Keratinocyte (primary cell): ENCODE results near the gene NCR2. TPM values are rescaled to one million over a fixed set of nuclear protein-coding genes. Genes with fewer than 3 reads are reported as not detected.

ENCODE experiments used
- DNase-seq: peaks from one replicate; pipeline ENCODE4 v3.0.0-alpha.2; 2011; ENCODE audit warnings: low read depth, missing footprints, low spot score
- FAIRE-seq: peaks from 2 replicates; lab custom pipeline; 2011; peaks lifted over from hg19 to GRCh38; lab: Jason Lieb, UNC
- H2AFZ ChIP-seq: 2 replicates; pipeline ENCODE4 v1.6.0; 2012; ENCODE audit warnings: low read length, control low read depth, inconsistent platforms; ENCODE audit not compliant: control insufficient read depth
- H3K27ac ChIP-seq: 2 replicates; pipeline ENCODE4 v1.5.1; 2011; ENCODE audit warnings: low read length; ENCODE audit not compliant: control insufficient read depth, insufficient read depth
- H3K27me3 ChIP-seq: 3 replicates; pipeline ENCODE4 v1.6.0; 2011; ENCODE audit warnings: low read length; ENCODE audit not compliant: control insufficient read depth, insufficient read depth; ENCODE audit errors: extremely low read depth
- H3K36me3 ChIP-seq, 2 experiments: 2 replicates in 1 of 2; 3 replicates in 1 of 2; pipeline ENCODE4 v1.5.1; 2011; ENCODE audit warnings: low read length in 2 of 2, mild to moderate bottlenecking in 1 of 2; ENCODE audit not compliant: control insufficient read depth in 2 of 2, insufficient read depth in 2 of 2; ENCODE audit errors: extremely low read depth in 1 of 2
- H3K4me1 ChIP-seq: 3 replicates; pipeline ENCODE4 v1.5.1; 2011; ENCODE audit warnings: low read length; ENCODE audit not compliant: control insufficient read depth, insufficient read depth; ENCODE audit errors: extremely low read depth
- H3K4me2 ChIP-seq: 3 replicates; pipeline ENCODE4 v1.6.0; 2011; ENCODE audit warnings: low read depth, low read length; ENCODE audit not compliant: control insufficient read depth, insufficient read depth; ENCODE audit errors: extremely low read depth
- H3K4me3 ChIP-seq, 3 experiments: fragments of 200-600 bp in 1 of 3; sonication (generic) in 1 of 3; 2 replicates in 2 of 3; 3 replicates in 1 of 3; pipeline ENCODE4 v1.5.1; 2011 to 2016; ENCODE audit warnings: low read length in 3 of 3, mild to moderate bottlenecking in 3 of 3, control low read depth in 2 of 3, inconsistent platforms in 1 of 3, low read depth in 1 of 3, mixed read lengths in 1 of 3, mixed run types in 1 of 3, moderate library complexity in 1 of 3; ENCODE audit not compliant: control insufficient read depth in 2 of 3, insufficient read depth in 2 of 3; ENCODE audit errors: extremely low read depth in 1 of 3
- H3K79me2 ChIP-seq: 2 replicates; pipeline ENCODE4 v1.6.0; 2012; ENCODE audit warnings: low read length; ENCODE audit not compliant: control insufficient read depth, insufficient read depth
- H3K9ac ChIP-seq: 3 replicates; pipeline ENCODE4 v1.6.0; 2011; ENCODE audit warnings: low read length; ENCODE audit not compliant: control insufficient read depth, insufficient read depth; ENCODE audit errors: extremely low read depth
- H3K9me1 ChIP-seq: 3 replicates; pipeline ENCODE4 v1.6.0; 2011; ENCODE audit warnings: low read length; ENCODE audit not compliant: control insufficient read depth, insufficient read depth; ENCODE audit errors: extremely low read depth
- H3K9me3 ChIP-seq: 2 replicates; pipeline ENCODE4 v1.5.1; 2012; ENCODE audit warnings: low read depth, low read length; ENCODE audit not compliant: control insufficient read depth
- H4K20me1 ChIP-seq: 3 replicates; pipeline ENCODE4 v1.6.0; 2011; ENCODE audit warnings: low read length; ENCODE audit not compliant: control insufficient read depth, insufficient read depth; ENCODE audit errors: extremely low read depth
- CTCF ChIP-seq, 3 experiments: IDR thresholded peaks in 1 of 3; conservative IDR thresholded peaks in 1 of 3; optimal IDR thresholded peaks in 1 of 3; 2 replicates in 2 of 3; 3 replicates in 1 of 3; pipeline versions ENCODE3 to v1.5.1; 2011; ENCODE audit warnings: low read length in 3 of 3, mild to moderate bottlenecking in 3 of 3, moderate library complexity in 2 of 3, control low read depth in 1 of 3, inconsistent platforms in 1 of 3; ENCODE audit not compliant: insufficient read depth in 2 of 3; ENCODE audit errors: extremely low read depth in 1 of 3
- EZH2 ChIP-seq: IDR thresholded peaks from one replicate; pipeline ENCODE4 v1.6.1; 2012; ENCODE audit warnings: inconsistent platforms, mild to moderate bottlenecking, low read length, moderate library complexity
- dilution Hi-C: fragments of 300-500 bp; cut with MboI; formaldehyde crosslinking; loops from one replicate; pipeline ENCODE4 v1.7.0; 2020; ENCODE audit warnings: low sequenced_read_pairs; ENCODE audit not compliant: extremely low pct_ligation_motif_present
- polyA plus RNA-seq, 5 experiments: library from polyadenylated mRNA; depleted of rRNA in 3 of 5; stranded (reverse) in 3 of 5; stranded (forward) in 1 of 5; unstranded in 1 of 5; fragments of >200 nt; gene quantifications; 1 replicate in 1 of 5; 2 replicates in 3 of 5; 3 replicates in 1 of 5; pipeline versions ENCODE4 v1.2.1 to v1.2.3, GENCODE V29; 2011 to 2012; ENCODE audit warnings: missing spikeins in 2 of 5, low read depth in 1 of 5, low replicate concordance in 1 of 5

NCR2 gene
- polyA plus RNA-seq, 1 donor (not counting 4 experiments of a cell fraction or from before 2014, with no cell fraction given) = not detected

DNA sequence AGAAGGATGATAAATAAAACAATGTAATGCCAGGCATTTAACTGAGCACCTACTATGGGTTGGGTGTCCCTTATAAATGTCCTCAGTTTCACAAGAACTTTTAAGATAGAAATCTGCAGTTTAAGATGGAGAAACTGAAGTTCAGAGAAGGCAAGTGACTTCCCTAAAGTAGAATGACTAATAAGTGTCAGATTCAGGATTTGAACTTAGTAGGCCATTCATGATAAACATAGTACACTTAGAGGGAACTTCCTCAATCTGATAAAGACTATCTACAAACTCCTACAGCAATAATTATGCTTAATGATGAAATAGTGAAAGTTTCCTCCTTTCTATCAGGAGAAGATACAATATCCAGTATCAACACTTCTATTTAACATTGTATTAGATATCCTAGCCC lies 43.9 kb downstream of the NCR2 start:
- DNase-seq (no peak), FAIRE-seq (no peak)
- no peaks in the 10 kb centered on the region for H3K9me3 ChIP-seq
- TF ChIP-seq CTCF (optimal IDR thresholded peaks at IDR 0.05 in 1 of 3, IDR thresholded peaks at IDR 0.05 in 1 of 3, conservative IDR thresholded peaks at IDR 0.05 in 1 of 3; ENCODE audit: extremely low read depth in 1 of 3, insufficient read depth in 2 of 3, low read length in 3 of 3) = no peak
- no peak for TF ChIP-seq EZH2
- H3K27me3 ChIP-seq = peaks cover 64% of the 10 kb centered on the region
- no peaks in the 10 kb centered on the region for H3K9me1 ChIP-seq
- H3K36me3 ChIP-seq = no peaks in the 10 kb centered on the region
- no peaks in the 10 kb centered on the region for H3K79me2 ChIP-seq
- H3K9ac ChIP-seq = no peak overlapping the region
- dilution Hi-C loops = no loop called here
- H2AFZ ChIP-seq = no peak overlapping the region
- no peaks in the 10 kb centered on the region for H4K20me1 ChIP-seq
- peaks cover 4% of the 10 kb centered on the region for H3K4me1 ChIP-seq
- H3K27ac ChIP-seq = no peak overlapping the region
- H3K4me3 ChIP-seq = no peak overlapping the region
- no peak overlapping the region for H3K4me2 ChIP-seq

GRCh38 chr6:41386594-41386993 lies 51.2 kb downstream of the NCR2 start:
- no peaks in the 10 kb centered on the region for H3K79me2 ChIP-seq
- H3K9me3 ChIP-seq = no peaks in the 10 kb centered on the region
- no peaks in the 10 kb centered on the region for H3K9me1 ChIP-seq
- dilution Hi-C loops = no loop called here
- DNase-seq (no peak), FAIRE-seq (no peak)
- H3K36me3 ChIP-seq = no peaks in the 10 kb centered on the region
- H4K20me1 ChIP-seq = no peaks in the 10 kb centered on the region
- no peak overlapping the region for H3K4me3 ChIP-seq
- no peak overlapping the region for H2AFZ ChIP-seq
- no peak overlapping the region for H3K9ac ChIP-seq
- no peaks in the 10 kb centered on the region for H3K4me1 ChIP-seq
- H3K4me2 ChIP-seq = no peak overlapping the region
- TF ChIP-seq EZH2 = no peak
- no peak for TF ChIP-seq CTCF (optimal IDR thresholded peaks at IDR 0.05 in 1 of 3, IDR thresholded peaks at IDR 0.05 in 1 of 3, conservative IDR thresholded peaks at IDR 0.05 in 1 of 3; ENCODE audit: extremely low read depth in 1 of 3, insufficient read depth in 2 of 3, low read length in 3 of 3)
- peaks cover 28% of the 10 kb centered on the region for H3K27me3 ChIP-seq
- no peak overlapping the region for H3K27ac ChIP-seq
